ENCODE measurements around the gene FASTKD2. TPM values are rescaled to one million over a fixed set of nuclear protein-coding genes. Genes with fewer than 3 reads are reported as not detected.

Gene FASTKD2
- total and polyA plus RNA-seq, 2 of the 4 experiments (the other 2 are of a cell fraction), result 17.6 to 50.4 TPM

DNA sequence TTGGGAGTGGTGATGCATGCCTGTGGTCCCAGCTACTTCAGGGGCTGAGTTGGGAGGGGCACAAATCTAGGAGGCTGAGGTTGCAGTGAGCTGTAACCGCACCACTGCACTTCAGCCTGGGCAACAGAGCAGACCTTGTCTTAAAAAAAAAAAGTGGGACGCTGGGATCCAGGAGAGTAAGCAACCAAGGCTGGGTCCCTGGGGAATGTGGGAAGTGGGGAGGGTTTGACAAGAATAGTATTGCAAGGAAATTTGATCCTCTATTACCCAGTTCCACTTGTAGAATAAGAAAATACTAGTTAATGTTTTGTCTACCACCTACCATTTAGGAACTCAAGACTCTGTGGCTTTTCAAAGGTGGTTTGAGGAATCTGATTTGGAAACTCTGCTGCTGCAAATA lies 26.1 kb upstream of the FASTKD2 start:
- in situ Hi-C loops (cut with MboI; ENCODE audit: low sequenced_read_pairs) (no loop called here), dilution Hi-C loops (cut with HindIII; ENCODE audit: low sequenced_read_pairs, unreplicated experiment) (no loop called here), intact Hi-C loops (cut with micrococcal nuclease) (no loop called here)
- Histone ChIP-seq H3K9ac (ENCODE audit: low read depth, low read length) (no peak overlapping the region), H4K20me1 (ENCODE audit: insufficient read depth, low read length) (no peaks in the 10 kb centered on the region), H3K27me3 (ENCODE audit: control insufficient read depth, insufficient read depth, low read length) (no peaks in the 10 kb centered on the region), H2AK5ac (ENCODE audit: low read depth, low read length) (no peak overlapping the region), H3K23ac (ENCODE audit: low read depth, low read length) (no peak overlapping the region), H3K4me2 (ENCODE audit: low read depth, low read length) (no peak overlapping the region), H3K4me3 (ENCODE audit: insufficient read depth, low read depth, low read length) (no peak overlapping the region), H4K8ac (ENCODE audit: low read depth in 2 of 2, low read length in 2 of 2) (no peak overlapping the region), H4K5ac (ENCODE audit: low read depth, low read length) (no peak overlapping the region), H3K9me3 (ENCODE audit: control insufficient read depth, insufficient read depth, low read length) (no peaks in the 10 kb centered on the region), H2BK5ac (ENCODE audit: low read depth, low read length, poor library complexity, severe bottlenecking) (no peak overlapping the region), H3K56ac (ENCODE audit: extremely low read depth, insufficient read depth, low read length) (no peak overlapping the region), H3K27ac (ENCODE audit: insufficient read depth, low read length) (no peak overlapping the region), H3K18ac (ENCODE audit: low read depth, low read length) (no peak overlapping the region), H3K36me3 (ENCODE audit: control insufficient read depth, insufficient read depth, low read length) (no peaks in the 10 kb centered on the region), H2BK15ac (ENCODE audit: low read depth, low read length) (no peak overlapping the region), H3K14ac (replicated peaks; ENCODE audit: low read depth, low read length) (no peak overlapping the region), H3K4ac (ENCODE audit: low read depth, low read length) (no peak overlapping the region), H3K9me1 (ENCODE audit: insufficient read depth, low read length) (no peaks in the 10 kb centered on the region), H2BK20ac (ENCODE audit: low read depth, low read length) (no peak overlapping the region), H4K91ac (ENCODE audit: insufficient read depth, low read depth, low read length) (no peak overlapping the region), H2AK9ac (replicated peaks; ENCODE audit: low read depth, low read length, poor library complexity) (no peak overlapping the region), H2AFZ (replicated peaks; ENCODE audit: low read length, poor library complexity) (no peak overlapping the region), H3K4me1 (ENCODE audit: control insufficient read depth, insufficient read depth, low read length) (no peaks in the 10 kb centered on the region), H2BK120ac (ENCODE audit: low read depth, low read length) (no peak overlapping the region), H3K79me1 (ENCODE audit: low read depth in 1 of 2, low read length in 2 of 2) (no peaks in the 10 kb centered on the region)
- ChIA-PET POLR2A (ENCODE audit: unreplicated experiment) (no interaction called here), CTCF (no interaction called here)
- WGBS, 2 experiments (ENCODE audit: extremely low coverage in 2 of 2, insufficient read length in 1 of 2), result 80% methylated on average over 1 of the region's 2 CpGs; no CpG with 5 or more reads in 1 of the 2 experiments
- DNase-seq, result no peak
- TF ChIP-seq SMC3 (IDR thresholded peaks at IDR 0.05; ENCODE audit: low read depth, low read length) (no peak), MAFK (IDR thresholded peaks at IDR 0.05; ENCODE audit: low read depth, low read length) (no peak), RAD21 (IDR thresholded peaks at IDR 0.05; ENCODE audit: low read length) (no peak), MAZ (IDR thresholded peaks at IDR 0.05; ENCODE audit: borderline replicate concordance, low read depth, low read length) (no peak), FOS (IDR thresholded peaks at IDR 0.05; ENCODE audit: low read depth, low read length) (no peak), CEBPB (IDR thresholded peaks at IDR 0.05; ENCODE audit: low read depth, low read length) (no peak), MXI1 (IDR thresholded peaks at IDR 0.05; ENCODE audit: borderline replicate concordance, low read depth, low read length) (no peak)
- TF ChIP-seq, protein P1, sequence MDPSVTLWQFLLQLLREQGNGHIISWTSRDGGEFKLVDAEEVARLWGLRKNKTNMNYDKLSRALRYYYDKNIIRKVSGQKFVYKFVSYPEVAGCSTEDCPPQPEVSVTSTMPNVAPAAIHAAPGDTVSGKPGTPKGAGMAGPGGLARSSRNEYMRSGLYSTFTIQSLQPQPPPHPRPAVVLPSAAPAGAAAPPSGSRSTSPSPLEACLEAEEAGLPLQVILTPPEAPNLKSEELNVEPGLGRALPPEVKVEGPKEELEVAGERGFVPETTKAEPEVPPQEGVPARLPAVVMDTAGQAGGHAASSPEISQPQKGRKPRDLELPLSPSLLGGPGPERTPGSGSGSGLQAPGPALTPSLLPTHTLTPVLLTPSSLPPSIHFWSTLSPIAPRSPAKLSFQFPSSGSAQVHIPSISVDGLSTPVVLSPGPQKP (IDR thresholded peaks at IDR 0.05; ENCODE audit: borderline replicate concordance, low read depth, low read length), result no peak
- TF ChIP-seq, protein P2, sequence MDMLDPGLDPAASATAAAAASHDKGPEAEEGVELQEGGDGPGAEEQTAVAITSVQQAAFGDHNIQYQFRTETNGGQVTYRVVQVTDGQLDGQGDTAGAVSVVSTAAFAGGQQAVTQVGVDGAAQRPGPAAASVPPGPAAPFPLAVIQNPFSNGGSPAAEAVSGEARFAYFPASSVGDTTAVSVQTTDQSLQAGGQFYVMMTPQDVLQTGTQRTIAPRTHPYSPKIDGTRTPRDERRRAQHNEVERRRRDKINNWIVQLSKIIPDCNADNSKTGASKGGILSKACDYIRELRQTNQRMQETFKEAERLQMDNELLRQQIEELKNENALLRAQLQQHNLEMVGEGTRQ (IDR thresholded peaks at IDR 0.05; ENCODE audit: low read depth, low read length), result no peak
- ATAC-seq (ENCODE audit: low read depth), result no peak
- no TSS peak for BruUV-seq (replicated peaks)
